ENCODE results near the gene ITGA3.

DNA sequence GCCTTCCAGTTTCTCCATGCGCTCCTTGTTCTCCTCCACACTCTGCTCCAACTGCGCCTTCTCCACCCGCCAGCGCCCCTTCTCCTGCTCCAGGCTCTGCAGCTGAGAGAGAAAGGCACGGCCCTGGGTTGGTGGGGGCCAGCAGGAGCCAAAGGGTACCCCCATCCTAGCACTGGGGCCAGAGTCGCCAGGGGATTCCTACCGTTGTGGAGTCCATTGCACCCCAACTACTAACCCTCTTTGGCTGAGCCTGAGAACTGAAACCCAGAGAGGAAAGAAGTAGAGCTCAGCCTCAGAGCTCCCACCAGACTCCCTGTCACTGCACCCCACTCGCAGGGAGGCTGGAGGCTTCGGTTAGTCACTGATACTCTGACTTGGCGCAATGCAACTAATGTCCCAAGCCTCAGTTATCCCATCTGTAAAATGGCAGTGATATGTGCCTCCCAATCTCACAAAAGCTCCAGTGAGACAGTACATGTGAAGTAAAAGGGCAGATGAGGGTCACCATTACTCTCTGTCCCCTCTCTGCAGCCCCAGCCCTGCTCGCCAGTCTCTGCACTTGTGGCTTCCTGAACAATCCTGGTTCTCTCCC lies 80.3 kb downstream of the ITGA3 start:
- TF ChIP-seq, protein P1, sequence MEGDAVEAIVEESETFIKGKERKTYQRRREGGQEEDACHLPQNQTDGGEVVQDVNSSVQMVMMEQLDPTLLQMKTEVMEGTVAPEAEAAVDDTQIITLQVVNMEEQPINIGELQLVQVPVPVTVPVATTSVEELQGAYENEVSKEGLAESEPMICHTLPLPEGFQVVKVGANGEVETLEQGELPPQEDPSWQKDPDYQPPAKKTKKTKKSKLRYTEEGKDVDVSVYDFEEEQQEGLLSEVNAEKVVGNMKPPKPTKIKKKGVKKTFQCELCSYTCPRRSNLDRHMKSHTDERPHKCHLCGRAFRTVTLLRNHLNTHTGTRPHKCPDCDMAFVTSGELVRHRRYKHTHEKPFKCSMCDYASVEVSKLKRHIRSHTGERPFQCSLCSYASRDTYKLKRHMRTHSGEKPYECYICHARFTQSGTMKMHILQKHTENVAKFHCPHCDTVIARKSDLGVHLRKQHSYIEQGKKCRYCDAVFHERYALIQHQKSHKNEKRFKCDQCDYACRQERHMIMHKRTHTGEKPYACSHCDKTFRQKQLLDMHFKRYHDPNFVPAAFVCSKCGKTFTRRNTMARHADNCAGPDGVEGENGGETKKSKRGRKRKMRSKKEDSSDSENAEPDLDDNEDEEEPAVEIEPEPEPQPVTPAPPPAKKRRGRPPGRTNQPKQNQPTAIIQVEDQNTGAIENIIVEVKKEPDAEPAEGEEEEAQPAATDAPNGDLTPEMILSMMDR (IDR thresholded peaks at IDR 0.05): no peak
- TF ChIP-seq POLR2A (IDR thresholded peaks at IDR 0.05): no peak
